H1 (cell line): ENCODE data around the gene SPRR2B. TPM values are rescaled to one million over a fixed set of nuclear protein-coding genes. Genes with fewer than 3 reads are reported as not detected.

Source experiments
- CTCF ChIA-PET: fragments of 300-600 bp; sonication (Branson Sonifier 250); formaldehyde crosslinking; loops from one replicate; lab custom pipeline; 2021; ENCODE audit not compliant: partially characterized antibody; lab: Charles Lee
- POLR2A ChIA-PET: fragments of 300-600 bp; sonication (Branson Sonifier 250); formaldehyde crosslinking; loops from one replicate; lab custom pipeline; 2021; ENCODE audit warnings: inconsistent platforms; ENCODE audit not compliant: partially characterized antibody; lab: Charles Lee
- DNase-seq, 2 experiments: peaks; one replicate each; pipeline versions ENCODE4 v3.0.0 to v3.0.0-alpha.2; 2010 to 2022; ENCODE audit warnings: low spot score in 2 of 2, low read depth in 1 of 2, mixed read lengths in 1 of 2
- FAIRE-seq: peaks from 2 replicates; lab custom pipeline; 2011; peaks lifted over from hg19 to GRCh38; lab: Jason Lieb, UNC
- H2AFZ ChIP-seq: 2 replicates; pipeline ENCODE4 v1.8.1; 2012; ENCODE audit warnings: low read length, inconsistent platforms
- H2AK5ac ChIP-seq: 2 replicates; pipeline ENCODE4 v1.6.1; 2013; ENCODE audit warnings: low read depth, low read length
- H2BK120ac ChIP-seq: replicated peaks from 2 replicates; pipeline ENCODE3; 2013; ENCODE audit warnings: low read depth, low read length, inconsistent platforms
- H2BK12ac ChIP-seq: 2 replicates; pipeline ENCODE4 v1.6.1; 2013; ENCODE audit warnings: low read depth, low read length
- H2BK15ac ChIP-seq: 2 replicates; pipeline ENCODE4 v1.6.1; 2013; ENCODE audit warnings: low read length
- H2BK20ac ChIP-seq: 2 replicates; pipeline ENCODE4 v1.6.1; 2013; ENCODE audit warnings: low read length
- H2BK5ac ChIP-seq: 2 replicates; pipeline ENCODE4 v1.6.1; 2013; ENCODE audit warnings: low read depth, low read length
- H3K14ac ChIP-seq: 2 replicates; pipeline ENCODE4 v1.6.1; 2013; ENCODE audit warnings: inconsistent platforms; ENCODE audit not compliant: insufficient read length
- H3K18ac ChIP-seq: 2 replicates; pipeline ENCODE4 v1.6.1; 2013; ENCODE audit warnings: low read length; ENCODE audit errors: extremely low read depth
- H3K23ac ChIP-seq: 2 replicates; pipeline ENCODE4 v1.6.1; 2013; ENCODE audit warnings: inconsistent platforms; ENCODE audit not compliant: insufficient read length
- H3K23me2 ChIP-seq: 2 replicates; pipeline ENCODE4 v1.6.1; 2013; ENCODE audit warnings: low read depth, low read length
- H3K27ac ChIP-seq: 2 replicates; pipeline ENCODE4 v1.6.1; 2011; ENCODE audit warnings: low read depth, low read length, inconsistent platforms
- H3K27me3 ChIP-seq, 4 experiments: replicated peaks in 1 of 4; 1 replicate in 1 of 4; 2 replicates in 3 of 4; pipeline versions ENCODE4 v1.6.1 to v1.8.1; 2011 to 2013; ENCODE audit warnings: low read length in 3 of 4, mild to moderate bottlenecking in 3 of 4, inconsistent platforms in 2 of 4, mixed read lengths in 2 of 4, moderate library complexity in 1 of 4; ENCODE audit not compliant: control insufficient read depth in 3 of 4, insufficient read depth in 3 of 4; ENCODE audit errors: extremely low read depth in 1 of 4
- H3K36me3 ChIP-seq, 4 experiments: 2 replicates each; pipeline versions ENCODE4 v1.6.1 to v1.8.1; 2011 to 2013; ENCODE audit warnings: mild to moderate bottlenecking in 4 of 4, low read length in 3 of 4, moderate library complexity in 2 of 4, control low read depth in 1 of 4, inconsistent platforms in 1 of 4; ENCODE audit not compliant: insufficient read depth in 4 of 4, control insufficient read depth in 2 of 4
- H3K4ac ChIP-seq: replicated peaks from 2 replicates; pipeline ENCODE3; 2013; ENCODE audit warnings: low read length, low read depth, mixed read lengths, inconsistent platforms; ENCODE audit not compliant: insufficient read length
- H3K4me1 ChIP-seq, 4 experiments: replicated peaks in 1 of 4; 1 replicate in 1 of 4; 2 replicates in 3 of 4; pipeline versions ENCODE4 v1.6.1 to v1.8.1; 2011 to 2013; ENCODE audit warnings: low read length in 3 of 4, inconsistent platforms in 2 of 4, mixed read lengths in 1 of 4; ENCODE audit not compliant: insufficient read depth in 4 of 4, control insufficient read depth in 3 of 4
- H3K4me2 ChIP-seq, 2 experiments: 2 replicates each; pipeline versions ENCODE4 v1.6.1 to v1.8.1; 2011 to 2013; ENCODE audit warnings: low read depth in 2 of 2, low read length in 2 of 2, control low read depth in 1 of 2, inconsistent platforms in 1 of 2, mild to moderate bottlenecking in 1 of 2; ENCODE audit not compliant: insufficient read depth in 1 of 2
- H3K4me3 ChIP-seq, 4 experiments: fragments of 200-600, 300-600 bp in 1 of 4; sonication (generic), shearing (Covaris generic), sonication (Bioruptor Twin) in 1 of 4; 2 replicates each; pipeline versions ENCODE4 v1.5.1 to v1.8.1; 2011 to 2016; ENCODE audit warnings: low read length in 4 of 4, low read depth in 3 of 4, control low read depth in 2 of 4, inconsistent platforms in 2 of 4, mild to moderate bottlenecking in 2 of 4, mixed read lengths in 1 of 4, moderate library complexity in 1 of 4; ENCODE audit not compliant: insufficient read depth in 2 of 4; ENCODE audit errors: extremely low read depth in 1 of 4
- H3K56ac ChIP-seq: replicated peaks from 2 replicates; pipeline ENCODE3; 2013; ENCODE audit warnings: low read depth, mild to moderate bottlenecking, mixed read lengths, low read length, inconsistent platforms; ENCODE audit not compliant: insufficient read length
- H3K79me1 ChIP-seq: 2 replicates; pipeline ENCODE4 v1.6.1; 2013; ENCODE audit warnings: low read depth, low read length, control low read depth
- H3K79me2 ChIP-seq, 2 experiments: 2 replicates each; pipeline versions ENCODE4 v1.6.1 to v1.8.1; 2012 to 2013; ENCODE audit warnings: low read length in 2 of 2, mild to moderate bottlenecking in 2 of 2, inconsistent platforms in 1 of 2; ENCODE audit not compliant: insufficient read depth in 2 of 2, control insufficient read depth in 1 of 2
- H3K9ac ChIP-seq, 4 experiments: replicated peaks in 1 of 4; 1 replicate in 1 of 4; 2 replicates in 3 of 4; pipeline versions ENCODE4 v1.6.1 to v1.8.1; 2011 to 2013; ENCODE audit warnings: low read depth in 3 of 4, low read length in 3 of 4, control low read depth in 2 of 4, mild to moderate bottlenecking in 2 of 4, moderate library complexity in 2 of 4, inconsistent platforms in 1 of 4; ENCODE audit errors: extremely low read depth in 1 of 4
- H3K9me3 ChIP-seq, 2 experiments: 2 replicates each; pipeline versions ENCODE4 v1.6.1 to v1.8.1; 2012 to 2013; ENCODE audit warnings: mild to moderate bottlenecking in 2 of 2, moderate library complexity in 2 of 2, control low read depth in 1 of 2, inconsistent platforms in 1 of 2, low read depth in 1 of 2, low read length in 1 of 2, mixed read lengths in 1 of 2; ENCODE audit not compliant: insufficient read depth in 2 of 2
- H4K20me1 ChIP-seq, 2 experiments: replicated peaks in 1 of 2; 2 replicates each; pipeline versions ENCODE3 to v1.8.1; 2011 to 2013; ENCODE audit warnings: inconsistent platforms in 2 of 2, low read length in 2 of 2, mild to moderate bottlenecking in 1 of 2; ENCODE audit not compliant: insufficient read depth in 2 of 2, control insufficient read depth in 1 of 2
- H4K5ac ChIP-seq: 2 replicates; pipeline ENCODE4 v1.6.1; 2013; ENCODE audit warnings: low read length, low read depth, mixed read lengths, inconsistent platforms; ENCODE audit not compliant: insufficient read length
- H4K8ac ChIP-seq: 2 replicates; pipeline ENCODE4 v1.8.0; 2013; ENCODE audit warnings: mild to moderate bottlenecking, moderate library complexity, low read length, inconsistent platforms; ENCODE audit not compliant: insufficient read depth; ENCODE audit errors: extremely low read depth
- H4K91ac ChIP-seq: replicated peaks from 2 replicates; pipeline ENCODE3; 2013; ENCODE audit warnings: low read length, mixed read lengths, inconsistent platforms; ENCODE audit not compliant: insufficient read length
- ASH2L ChIP-seq: fragments of 200-600, 300-600 bp; sonication (generic); IDR thresholded peaks from one replicate; pipeline ENCODE4 v1.7.1; 2017; ENCODE audit warnings: low read length
- BRCA1 ChIP-seq: IDR thresholded peaks from 2 replicates; pipeline ENCODE4 v1.6.1; 2012; ENCODE audit warnings: low read depth, low read length, improper control_type of control experiment
- CEBPB ChIP-seq: IDR thresholded peaks from 2 replicates; pipeline ENCODE4 v1.6.1; 2012; ENCODE audit warnings: low read depth, low read length
- CTBP2 ChIP-seq: IDR thresholded peaks from 2 replicates; pipeline ENCODE4 v1.7.0; 2011; ENCODE audit warnings: borderline replicate concordance, mild to moderate bottlenecking, moderate library complexity, mixed read lengths, low read length; ENCODE audit not compliant: insufficient read depth, insufficient read length
- EZH2 ChIP-seq: fragments of 200-600 bp; sonication (generic); IDR thresholded peaks from 2 replicates; pipeline ENCODE4 v1.7.1; 2012; ENCODE audit warnings: low read depth, mild to moderate bottlenecking, moderate library complexity, low read length, inconsistent platforms; ENCODE audit not compliant: severe bottlenecking
- HDAC6 ChIP-seq: IDR thresholded peaks from one replicate; pipeline ENCODE4 v1.7.1; 2012; ENCODE audit warnings: low read depth, mild to moderate bottlenecking, inconsistent platforms, low read length, moderate library complexity
- KDM1A ChIP-seq: fragments of 200-600, 300-600 bp; sonication (generic); IDR thresholded peaks from 2 replicates; pipeline ENCODE4 v1.7.1; 2016; ENCODE audit warnings: mild to moderate bottlenecking, low read length, borderline replicate concordance
- KDM5A ChIP-seq: fragments of 200-600 bp; IDR thresholded peaks from 2 replicates; pipeline ENCODE4 v1.7.1; 2012; ENCODE audit warnings: mild to moderate bottlenecking, low read length, inconsistent platforms, mixed read lengths
- MAFK ChIP-seq: IDR thresholded peaks from 2 replicates; pipeline ENCODE4 v1.6.1; 2012; ENCODE audit warnings: low read depth, mild to moderate bottlenecking, improper control_type of control experiment, low read length
- NANOG ChIP-seq: IDR thresholded peaks from 2 replicates; pipeline ENCODE4 v1.6.1; 2011; ENCODE audit warnings: low read length, low read depth, mild to moderate bottlenecking, inconsistent platforms; ENCODE audit not compliant: insufficient read depth, poor library complexity, severe bottlenecking
- SIRT6 ChIP-seq: IDR thresholded peaks from one replicate; pipeline ENCODE4 v1.7.1; 2012; ENCODE audit warnings: low read length, inconsistent platforms
- SP1 ChIP-seq: IDR thresholded peaks from 2 replicates; pipeline ENCODE4 v1.6.1; 2011; ENCODE audit warnings: low read depth, low read length
- TEAD4 ChIP-seq: IDR thresholded peaks from 2 replicates; pipeline ENCODE4 v1.6.1; 2012; ENCODE audit warnings: low read depth, low read length, inconsistent platforms, mixed read lengths
- YY1 ChIP-seq: IDR thresholded peaks from 2 replicates; pipeline ENCODE4 v1.6.1; 2011; ENCODE audit warnings: low read depth, mild to moderate bottlenecking, low read length
- WGBS, 2 experiments: shearing (Covaris generic) in 1 of 2; methylation state at CpG; one replicate each; pipeline versions ENCODE4 v1.1.6 to v1.1.7; 2013 to 2015; ENCODE audit warnings: low lambda C conversion rate in 2 of 2, mixed read lengths in 2 of 2, inconsistent platforms in 1 of 2, low coverage in 1 of 2, missing lambda C conversion rate in 1 of 2; ENCODE audit not compliant: insufficient replicate concordance in 2 of 2, insufficient coverage in 1 of 2, insufficient read length in 1 of 2; ENCODE audit errors: extremely low coverage in 1 of 2, missing lambda C conversion rate in 1 of 2; 5-methylcytosine and 5-hydroxymethylcytosine counted together
- polyA plus RNA-seq, 7 experiments: library from polyadenylated mRNA; depleted of rRNA in 3 of 7; stranded (reverse) in 5 of 7; unstranded in 2 of 7; fragments of >200 nt in 5 of 7; fragments of 200-250 nt in 2 of 7; gene quantifications; 1 replicate in 5 of 7; 2 replicates in 1 of 7; 4 replicates in 1 of 7; pipeline versions ENCODE4 v1.2.1 to v1.2.3, GENCODE V29; 2011 to 2013; ENCODE audit warnings: missing spikeins in 2 of 7, mixed read lengths in 2 of 7
- total RNA-seq: library from RNA; stranded (reverse); fragmentation: NEBNext Ultra II Directional; extraction: Animal tissue kit (Norgen Biotek cat#: 25700); gene quantifications from 2 replicates; pipeline ENCODE4 v1.2.1, GENCODE V29; 2021
- TF ChIP-seq, protein P1 (sequence below): IDR thresholded peaks from 2 replicates; pipeline ENCODE4 v1.6.1; 2012; ENCODE audit warnings: inconsistent platforms

SPRR2B gene
- total and polyA plus RNA-seq, 2 of the 8 experiments (the other 6 are each of a cell fraction or from before 2014, with no cell fraction given): not detected

DNA sequence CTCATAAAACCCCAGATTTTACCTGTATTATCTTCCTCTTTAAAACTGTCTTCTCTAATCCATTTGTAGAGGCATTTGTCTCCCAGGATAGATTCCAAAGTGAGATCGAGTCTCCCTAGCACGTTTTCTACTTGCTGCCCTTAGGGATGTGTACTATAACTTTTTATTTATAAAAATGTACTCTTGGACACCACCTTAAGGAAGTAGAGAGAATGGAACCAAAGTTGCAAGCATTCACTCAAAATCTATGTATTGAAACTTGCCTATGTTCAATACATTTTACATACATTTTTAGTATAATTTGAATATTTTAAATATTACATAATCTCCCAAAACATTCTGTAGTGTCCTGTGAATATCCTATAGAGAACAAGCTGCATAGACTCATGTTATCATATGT is 13.3 kb downstream of the SPRR2B start:
- H3K23me2 ChIP-seq: no peaks in the 10 kb centered on the region
- H2BK5ac ChIP-seq: no peak overlapping the region
- H4K8ac ChIP-seq: no peak overlapping the region
- H3K27me3 ChIP-seq: no peaks in the 10 kb centered on the region
- H2BK20ac ChIP-seq: no peak overlapping the region
- H3K79me1 ChIP-seq: no peaks in the 10 kb centered on the region
- no peak overlapping the region for H3K9ac ChIP-seq
- ChIA-PET CTCF (interaction anchor here (0.7 to 0.9 kb wide), 5 partner anchors 9 to 105 kb away, joined by 3 read pairs; no protein-coding TSS in a partner anchor), POLR2A (no interaction called here)
- no peak overlapping the region for H3K23ac ChIP-seq
- H2AK5ac ChIP-seq: no peak overlapping the region
- no peak overlapping the region for H3K18ac ChIP-seq
- no peaks in the 10 kb centered on the region for H3K36me3 ChIP-seq
- no peak overlapping the region for H3K4me2 ChIP-seq
- H3K4me1 ChIP-seq: no peaks in the 10 kb centered on the region
- H3K79me2 ChIP-seq: no peaks in the 10 kb centered on the region
- H4K5ac ChIP-seq: no peak overlapping the region
- H3K9me3 ChIP-seq: no peaks in the 10 kb centered on the region
- H2BK120ac ChIP-seq: no peak overlapping the region
- FAIRE-seq (no peak), DNase-seq (no peak)
- no peak overlapping the region for H4K91ac ChIP-seq
- H2BK12ac ChIP-seq: no peak overlapping the region
- 87% methylated on average over 2 of the region's 2 CpGs; no CpG with 5 or more reads in 1 of the 2 experiments for WGBS, 2 experiments
- no peak overlapping the region for H2AFZ ChIP-seq
- H3K27ac ChIP-seq: no peak overlapping the region
- H2BK15ac ChIP-seq: no peak overlapping the region
- no peak overlapping the region for H3K56ac ChIP-seq
- H3K4ac ChIP-seq: no peak overlapping the region
- H3K4me3 ChIP-seq: no peak overlapping the region
- TF ChIP-seq CTBP2 (no peak), TEAD4 (no peak), SP1 (no peak), ASH2L (no peak), NANOG (no peak), KDM1A (no peak), CEBPB (no peak), HDAC6 (no peak), EZH2 (no peak), KDM5A (no peak), SIRT6 (no peak), MAFK (no peak), BRCA1 (no peak), YY1 (no peak)
- TF ChIP-seq, protein P1, sequence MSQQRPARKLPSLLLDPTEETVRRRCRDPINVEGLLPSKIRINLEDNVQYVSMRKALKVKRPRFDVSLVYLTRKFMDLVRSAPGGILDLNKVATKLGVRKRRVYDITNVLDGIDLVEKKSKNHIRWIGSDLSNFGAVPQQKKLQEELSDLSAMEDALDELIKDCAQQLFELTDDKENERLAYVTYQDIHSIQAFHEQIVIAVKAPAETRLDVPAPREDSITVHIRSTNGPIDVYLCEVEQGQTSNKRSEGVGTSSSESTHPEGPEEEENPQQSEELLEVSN: no peak
- H3K14ac ChIP-seq: no peak overlapping the region
- H4K20me1 ChIP-seq: no peaks in the 10 kb centered on the region
